Stimulated activated CD8-positive, alpha-beta memory T cell treated with anti-CD3 and anti-CD28 coated beads, Interleukin-4, amount 100 ng/mL, for 24 hours (primary cell): ENCODE data around the gene BTBD9.
"Not testable (repeated sequence)": the region's sequence is repeated elsewhere in the genome, so short reads cannot be mapped to it uniquely, and the experiment has no call there.

Experiments used
- DNase-seq: peaks from one replicate; pipeline ENCODE4 v3.0.0-alpha.2; 2020; ENCODE audit warnings: low read depth

The BTBD9 gene

DNA sequence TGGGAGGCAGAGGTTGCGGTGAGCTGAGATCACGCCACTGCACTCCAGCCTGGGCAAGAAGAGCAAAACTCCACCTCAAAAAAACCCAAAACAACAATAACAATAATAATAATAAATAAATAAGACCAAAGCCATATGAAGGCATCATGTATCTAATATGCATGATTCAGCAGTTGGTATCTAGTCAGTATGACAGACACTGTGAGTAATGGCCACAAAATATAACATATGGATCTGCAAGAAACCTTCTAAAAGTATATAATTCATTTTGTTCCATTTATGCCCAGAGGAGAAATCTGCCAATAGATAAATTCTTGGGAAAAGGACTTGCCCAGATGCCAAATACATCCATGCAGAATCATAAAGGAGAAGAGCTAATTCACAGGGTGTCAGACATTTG is 252.3 kb downstream of the BTBD9 start:
- no peak for DNase-seq

DNA sequence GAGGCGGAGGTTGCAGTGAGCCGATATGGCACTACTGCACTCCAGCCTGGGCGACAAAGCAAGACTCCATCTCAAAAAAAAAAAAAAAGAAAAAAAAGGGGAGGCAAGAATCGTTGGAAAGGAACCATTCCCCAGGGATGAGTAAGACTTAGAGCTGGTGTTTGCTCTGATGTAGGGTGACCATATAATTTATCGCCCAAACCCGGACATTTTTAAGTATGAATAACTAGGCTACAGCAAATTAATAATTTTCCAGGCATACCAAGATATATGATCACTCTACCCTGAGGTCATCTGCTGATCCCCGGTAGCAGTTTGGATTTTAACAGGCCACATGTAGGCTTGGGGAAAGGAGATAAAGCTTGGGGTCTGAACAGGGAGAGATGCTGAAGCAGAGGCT is 260.9 kb downstream of the BTBD9 start:
- DNase-seq: no peak

DNA sequence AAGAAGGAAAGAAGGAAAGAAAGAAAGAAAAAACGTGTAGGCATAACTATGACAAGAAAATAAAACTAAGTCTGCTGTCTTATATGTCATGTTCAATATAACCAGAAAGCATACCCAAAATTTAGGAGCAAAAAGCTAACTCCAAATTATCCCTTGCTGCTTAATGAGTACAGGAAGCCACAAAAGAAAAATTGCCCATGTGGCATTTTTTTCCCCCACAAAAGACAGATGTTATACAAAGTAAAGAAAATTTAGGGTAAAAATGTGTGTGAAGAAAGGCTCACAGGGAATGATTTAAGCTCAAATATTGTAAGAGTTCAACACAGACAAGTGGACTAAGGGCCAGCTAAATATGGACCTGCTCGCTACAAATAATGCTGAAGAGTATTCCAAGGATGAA is 263.8 kb downstream of the BTBD9 start:
- DNase-seq: no peak

DNA sequence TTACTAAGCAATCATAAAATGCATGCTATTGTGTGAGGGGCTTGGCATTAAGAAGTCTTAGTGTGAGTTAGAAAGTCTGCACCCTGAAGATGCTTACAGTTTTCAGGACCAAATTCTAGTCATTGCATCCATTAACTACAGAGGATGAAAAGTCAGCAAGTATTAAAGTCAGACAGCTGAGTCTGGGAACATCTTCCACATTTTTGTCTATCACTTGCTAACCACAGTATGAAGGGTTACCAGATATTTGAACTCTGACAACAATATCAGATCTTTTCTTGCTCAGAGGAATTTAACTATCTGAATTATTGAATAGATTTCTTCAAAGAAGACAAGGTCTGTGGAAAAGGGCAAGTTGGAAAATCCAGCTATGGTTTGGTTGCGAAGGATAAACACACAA is 264.4 kb downstream of the BTBD9 start:
- no peak for DNase-seq

DNA sequence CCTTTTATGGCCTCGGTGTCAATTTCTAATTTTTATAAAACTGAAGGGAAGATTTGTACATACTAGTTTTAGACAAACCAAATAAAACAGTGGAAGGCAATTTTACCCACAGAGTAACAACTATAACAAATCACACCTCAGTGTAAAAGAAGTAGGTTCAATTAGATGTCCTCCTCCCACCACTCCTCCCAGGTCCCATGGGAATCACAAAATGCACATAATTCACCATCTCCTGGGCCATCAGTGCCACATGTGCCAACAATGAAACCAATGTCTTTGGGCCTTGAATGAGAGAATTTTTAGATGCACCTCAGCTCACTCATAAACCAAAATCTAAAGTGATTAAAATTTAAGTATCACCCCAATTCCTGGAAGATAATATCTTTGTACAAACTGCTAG is 267.8 kb downstream of the BTBD9 start:
- no peak for DNase-seq

DNA sequence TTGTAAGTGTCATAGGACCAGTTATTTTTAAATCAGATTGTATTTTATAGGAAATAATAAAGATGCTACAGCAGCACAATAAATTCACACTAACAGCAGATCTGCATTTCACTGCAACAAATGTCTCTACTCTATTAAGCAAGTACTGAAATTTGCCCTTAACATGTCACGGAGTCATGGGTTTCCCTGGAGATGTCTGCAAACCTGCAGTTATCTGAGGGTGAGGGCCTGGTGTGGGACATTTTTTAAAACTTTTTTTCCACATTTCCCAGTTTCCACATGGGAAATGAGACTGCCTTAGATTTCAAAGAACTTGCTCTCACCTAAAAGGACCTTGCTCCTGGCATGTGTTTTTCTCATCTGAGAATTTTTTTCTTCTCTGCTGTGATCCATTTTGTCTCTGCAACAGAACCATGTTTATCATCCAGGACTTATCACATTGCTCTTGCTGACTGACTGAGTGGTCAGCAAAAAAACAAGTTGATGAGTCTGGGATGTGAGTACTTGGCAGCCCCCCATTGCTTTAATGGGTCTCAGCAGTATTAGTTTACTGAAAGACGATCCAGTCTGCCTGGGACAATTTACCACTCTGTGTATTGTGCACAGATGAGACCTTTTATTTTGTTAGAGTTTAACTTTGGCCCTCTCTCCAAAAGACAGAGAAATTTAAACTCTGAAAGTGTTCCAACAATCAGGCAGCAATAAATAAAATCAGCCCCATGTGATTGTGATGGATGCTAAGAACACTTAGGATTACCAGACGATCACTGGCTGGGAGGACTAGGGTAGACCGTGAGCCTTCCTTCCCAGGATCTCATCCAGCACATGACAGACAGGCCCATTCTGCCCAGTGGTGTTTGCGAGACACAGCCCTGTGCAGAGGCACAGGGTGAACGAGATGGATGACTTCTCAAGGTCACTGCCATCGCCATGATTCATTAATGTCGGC is 268.8 kb downstream of the BTBD9 start:
- DNase-seq: no peak

DNA sequence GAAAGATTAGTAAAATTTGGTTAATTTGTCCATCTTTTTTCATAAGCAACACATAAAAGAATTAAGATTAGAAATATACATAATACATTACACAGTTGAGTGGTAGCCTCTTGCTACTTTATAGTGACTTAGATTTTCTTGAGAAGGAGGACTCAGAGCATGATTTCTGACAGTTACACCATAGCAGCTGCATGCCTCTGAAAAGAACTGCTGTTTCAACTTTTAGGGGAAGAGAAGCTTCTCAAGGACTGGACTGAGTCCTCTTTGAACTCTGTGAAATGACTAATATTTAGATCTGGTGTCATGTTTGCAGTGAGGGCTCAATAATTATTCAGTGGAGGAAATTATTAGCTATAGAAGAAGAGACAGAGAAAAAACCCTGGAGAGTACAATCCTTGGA is 272.5 kb downstream of the BTBD9 start:
- no peak for DNase-seq

DNA sequence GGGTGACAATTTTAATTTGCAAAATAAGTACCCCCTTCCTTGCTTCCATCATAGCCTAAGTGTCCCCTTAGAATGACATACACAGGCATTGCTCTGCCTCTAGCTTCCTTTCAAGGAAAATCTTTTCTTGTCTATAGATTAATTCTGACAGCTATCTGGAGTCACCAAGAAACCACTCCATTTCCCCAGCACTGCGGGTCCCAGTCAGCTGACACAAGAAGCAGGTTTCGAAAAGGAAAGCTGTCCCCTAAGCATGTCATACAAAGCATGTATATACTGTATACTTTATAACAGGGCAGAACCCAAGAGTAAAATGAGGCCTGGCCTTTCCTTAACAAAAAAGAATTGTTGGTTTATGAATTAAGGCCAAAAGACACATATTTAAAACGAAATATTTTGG is 273.5 kb downstream of the BTBD9 start:
- no peak for DNase-seq

DNA sequence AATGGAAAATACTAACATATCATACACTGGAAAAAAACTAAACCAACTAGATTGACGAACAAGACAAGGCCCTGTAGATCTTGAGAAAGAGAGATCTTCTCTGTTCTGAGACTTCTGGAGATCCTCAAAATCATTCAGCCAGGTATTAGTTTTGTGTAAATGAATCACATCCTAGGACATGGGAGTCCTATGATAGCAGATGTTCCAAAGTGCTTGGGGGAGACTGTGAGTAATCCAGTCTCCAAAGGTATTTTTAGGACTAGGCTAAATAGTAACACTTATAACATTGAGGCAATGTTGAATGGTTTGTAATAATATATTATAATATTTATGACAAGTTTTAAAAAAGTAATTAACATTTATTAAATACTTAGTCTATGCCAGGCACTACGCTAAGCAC is 275.0 kb downstream of the BTBD9 start:
- DNase-seq: no peak

DNA sequence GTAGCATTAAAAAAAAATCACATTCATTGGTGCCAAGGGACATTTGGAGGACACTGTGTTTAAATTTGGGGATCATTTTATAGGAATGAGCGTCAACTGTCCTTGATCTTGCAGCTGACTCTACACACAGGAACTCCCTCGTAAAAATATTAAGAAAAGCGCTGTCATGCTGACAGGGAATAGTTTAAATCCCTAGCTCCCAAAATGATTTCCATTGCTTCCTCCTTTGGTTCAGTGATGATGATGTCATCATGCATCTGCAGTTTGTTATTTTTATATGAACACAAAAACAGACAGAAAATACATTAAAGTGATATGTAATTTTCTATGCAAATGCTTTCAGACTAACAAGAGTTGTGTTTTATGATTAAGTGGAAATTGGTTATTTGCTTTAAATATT is 275.6 kb downstream of the BTBD9 start:
- no peak for DNase-seq

DNA sequence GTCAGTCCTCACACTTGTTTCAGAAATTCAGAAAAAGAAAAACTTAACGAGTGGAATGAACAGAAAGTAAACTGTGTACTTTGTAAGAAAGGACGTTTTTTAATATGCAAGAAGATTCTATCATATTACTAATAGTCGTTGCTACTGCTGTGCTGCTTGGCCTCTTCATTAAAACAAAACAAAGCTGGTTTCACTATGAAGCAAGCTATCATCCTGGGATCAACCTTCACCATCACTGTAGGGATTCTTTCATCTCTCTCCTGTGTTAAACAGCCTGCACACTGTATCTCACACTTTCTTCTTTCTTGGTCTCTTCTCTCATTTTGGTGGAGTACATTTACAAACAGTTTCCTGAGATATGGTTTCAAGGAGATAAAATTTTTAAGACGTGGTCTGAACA is 284.2 kb downstream of the BTBD9 start:
- no peak for DNase-seq

DNA sequence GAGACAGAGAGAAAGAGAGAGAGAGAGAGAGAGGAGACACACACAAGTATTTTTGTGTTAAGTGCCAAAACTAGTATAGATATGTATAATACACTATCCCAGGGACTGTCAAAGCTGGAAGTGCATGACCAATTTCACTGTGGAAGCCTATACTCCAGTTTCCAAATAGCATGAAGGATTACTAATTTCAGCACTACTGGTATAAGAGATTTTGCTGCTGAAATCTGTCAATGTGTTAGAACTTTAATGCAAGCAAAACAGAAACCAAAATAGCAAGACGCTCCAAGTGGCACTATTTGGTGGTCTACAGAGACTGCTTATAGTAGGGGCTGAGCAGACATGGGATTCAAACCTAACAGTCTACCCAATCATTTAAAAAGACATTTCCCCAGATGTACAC is 284.8 kb downstream of the BTBD9 start:
- DNase-seq: no peak

DNA sequence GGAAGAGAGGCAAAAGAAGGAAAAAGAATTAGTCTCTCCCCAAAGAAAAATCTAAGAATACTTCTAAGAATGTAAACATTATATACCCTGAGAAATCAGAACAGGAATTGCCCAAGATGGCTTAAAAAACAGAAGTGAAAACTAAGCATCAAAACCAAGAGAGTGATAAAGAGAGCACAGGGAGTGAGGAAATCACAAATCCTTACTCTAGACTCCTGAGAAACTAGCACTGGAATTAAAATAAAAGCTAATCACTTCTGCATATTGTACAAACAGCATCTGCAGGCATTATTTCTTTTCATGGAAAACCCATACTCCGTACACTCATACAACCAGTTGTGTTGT is 285.7 kb downstream of the BTBD9 start:
- DNase-seq: no peak

DNA sequence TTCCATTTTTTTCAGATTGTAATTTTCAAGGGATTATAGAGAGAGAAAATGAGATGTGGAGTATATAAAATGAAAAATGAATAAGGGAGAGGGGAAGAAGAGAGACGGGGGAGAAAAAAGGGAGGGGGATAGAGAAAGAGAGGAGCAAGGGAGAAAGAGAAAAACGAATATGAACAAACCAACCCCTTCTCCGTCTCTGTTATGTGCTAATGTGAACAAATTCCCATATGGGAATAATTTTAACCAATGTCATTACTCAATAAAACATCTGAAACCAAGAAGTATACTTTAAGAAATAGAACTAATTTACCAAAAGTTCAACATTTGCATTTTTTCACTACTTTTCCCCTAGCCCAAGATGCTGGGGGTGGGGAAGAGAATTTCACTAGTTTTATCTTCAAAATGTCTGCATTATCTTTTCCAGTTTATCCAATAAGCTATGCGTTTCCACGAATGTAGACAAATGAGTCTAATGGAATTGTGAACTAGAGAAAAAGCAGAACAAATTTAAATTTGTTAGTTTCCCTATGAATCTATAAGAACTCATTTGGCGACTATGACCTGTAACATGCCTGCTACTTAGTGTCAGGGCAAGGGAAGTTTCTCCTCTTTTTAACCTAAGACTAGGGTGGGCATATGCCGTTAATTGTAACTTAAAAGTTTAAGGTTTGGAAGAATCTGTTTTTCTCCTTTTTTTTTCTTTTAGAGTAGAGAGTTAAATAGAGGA is 286.3 kb downstream of the BTBD9 start:
- DNase-seq: no peak

DNA sequence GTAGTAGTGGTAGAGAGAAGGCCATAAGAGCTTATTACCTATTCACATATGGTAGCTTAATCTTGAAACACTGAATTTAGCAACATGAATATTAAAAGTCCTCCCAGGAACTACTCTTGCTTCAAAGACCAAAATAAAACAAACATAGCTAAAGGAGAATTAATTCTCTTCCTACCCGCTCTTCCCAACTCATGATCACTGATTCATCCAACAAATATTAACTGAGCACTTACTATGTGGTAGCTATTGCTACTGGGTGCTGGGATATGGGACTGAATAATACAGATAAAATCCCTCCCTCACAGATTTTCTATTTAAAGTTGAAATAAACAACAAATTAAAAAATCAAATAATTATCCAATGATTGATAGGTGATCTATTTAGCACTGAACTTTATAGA is 287.1 kb downstream of the BTBD9 start:
- no peak for DNase-seq

DNA sequence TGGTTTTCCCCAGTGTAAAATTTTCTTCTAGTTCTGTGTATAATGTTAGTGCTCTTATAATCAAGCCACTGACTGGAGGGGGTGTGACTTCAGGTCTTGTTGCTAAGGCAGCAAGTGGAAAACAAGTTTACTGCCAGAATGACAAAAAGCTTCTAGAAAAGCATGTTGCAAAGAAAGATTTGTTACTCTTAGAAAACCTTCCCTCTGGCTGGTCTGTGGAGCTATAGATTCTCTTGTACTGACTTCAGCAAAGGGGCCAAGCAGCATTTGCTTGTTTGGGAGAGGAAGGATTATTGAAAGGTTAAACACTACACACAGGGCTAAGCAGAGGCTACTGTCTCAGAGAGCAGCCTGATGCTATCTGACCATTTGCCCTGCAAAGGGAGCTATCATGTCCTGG is 288.8 kb downstream of the BTBD9 start:
- DNase-seq: no peak

DNA sequence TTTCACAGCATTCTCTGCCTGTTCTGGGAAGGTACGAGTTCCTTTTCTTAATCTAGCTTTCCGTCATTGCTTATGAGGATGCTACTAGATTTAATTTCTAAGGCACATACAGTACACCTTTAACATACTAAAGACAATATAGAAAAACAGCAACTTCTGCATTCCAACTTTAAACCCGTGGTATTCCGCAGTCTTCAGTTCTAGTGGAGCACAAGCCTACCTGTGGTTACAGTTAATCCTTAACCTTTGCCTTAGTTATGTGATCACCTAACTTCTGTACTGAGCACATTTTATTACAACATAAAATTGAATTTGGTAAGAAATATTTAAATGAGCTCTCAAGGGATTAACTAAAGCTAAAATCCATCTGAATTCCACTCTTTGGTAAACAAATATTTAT is 289.5 kb downstream of the BTBD9 start:
- no peak for DNase-seq

DNA sequence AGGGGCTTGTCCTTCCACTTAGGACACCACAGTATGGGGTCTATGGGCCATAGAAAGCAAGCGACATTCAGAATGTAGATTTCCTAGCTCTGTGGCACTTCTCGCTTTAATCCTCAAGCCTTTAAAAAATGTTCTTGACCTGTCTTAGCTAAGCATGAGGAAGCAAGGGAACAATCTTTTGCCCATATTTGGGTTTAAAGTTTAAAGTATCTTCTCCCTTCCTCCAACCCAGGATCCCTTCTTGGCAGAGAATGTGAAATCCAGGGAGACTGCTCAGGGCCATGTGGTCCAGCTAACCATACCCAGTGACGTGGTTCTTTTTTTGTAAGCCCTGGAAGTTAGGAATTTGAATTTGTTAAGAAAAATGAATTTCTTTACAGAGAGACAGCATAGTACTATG is 289.9 kb downstream of the BTBD9 start:
- no peak for DNase-seq

DNA sequence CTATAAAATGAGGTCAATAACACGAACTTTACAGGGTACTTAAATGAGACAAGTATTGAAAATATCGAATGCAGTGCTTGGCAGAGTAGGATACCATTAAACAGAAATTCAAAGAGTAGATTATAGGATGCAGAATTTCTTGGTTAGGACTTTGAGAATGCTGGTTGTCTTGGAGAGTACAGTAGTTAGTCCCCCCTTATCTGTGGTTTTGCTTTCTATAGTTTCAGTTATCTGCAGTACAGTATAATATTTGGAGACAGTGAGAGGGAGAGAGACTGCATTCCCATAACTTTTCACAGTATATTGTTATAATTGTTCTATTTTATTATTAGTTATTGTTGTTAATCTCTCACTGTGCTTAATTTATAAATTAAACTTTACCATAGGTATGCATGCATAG is 290.5 kb downstream of the BTBD9 start:
- DNase-seq: no peak

DNA sequence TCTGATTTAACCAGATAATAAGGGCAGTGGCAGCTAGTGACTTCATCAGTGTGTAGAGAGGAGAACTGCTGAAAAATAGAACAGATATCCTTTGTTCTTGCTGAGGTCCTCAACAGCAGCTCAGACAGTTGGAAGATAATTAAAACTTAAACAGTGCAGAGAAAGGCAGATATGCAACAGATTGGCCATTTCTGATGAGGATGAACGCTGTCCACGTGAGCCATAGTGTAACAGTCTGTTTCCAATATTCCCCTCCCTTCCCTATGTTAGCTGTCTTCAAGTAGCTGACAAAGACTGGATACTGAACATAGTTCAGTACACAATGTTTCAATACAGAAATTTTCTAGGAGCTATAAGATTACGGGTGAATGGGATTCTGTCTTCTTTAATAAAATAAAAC is 291.4 kb downstream of the BTBD9 start:
- DNase-seq: no peak

DNA sequence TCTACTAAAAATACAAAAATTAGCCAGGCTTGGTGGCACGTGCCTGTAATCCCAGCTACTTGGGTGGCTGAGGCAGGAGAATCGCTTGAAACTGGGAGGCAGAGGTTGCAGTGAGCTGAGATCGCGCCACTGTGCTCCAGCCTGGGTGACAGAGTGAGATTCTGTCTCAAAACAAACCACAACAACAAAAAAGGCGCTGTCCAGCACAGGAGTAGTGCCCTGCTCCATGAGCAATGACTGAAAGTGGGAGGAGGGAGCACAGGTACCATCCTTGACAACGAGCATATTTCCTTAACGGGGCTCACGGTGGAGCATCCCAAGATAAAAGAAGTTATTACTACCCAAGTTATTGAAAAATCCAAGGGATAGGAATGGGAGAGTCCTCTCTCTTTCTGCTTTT is 291.9 kb downstream of the BTBD9 start:
- DNase-seq: not testable (repeated sequence)

DNA sequence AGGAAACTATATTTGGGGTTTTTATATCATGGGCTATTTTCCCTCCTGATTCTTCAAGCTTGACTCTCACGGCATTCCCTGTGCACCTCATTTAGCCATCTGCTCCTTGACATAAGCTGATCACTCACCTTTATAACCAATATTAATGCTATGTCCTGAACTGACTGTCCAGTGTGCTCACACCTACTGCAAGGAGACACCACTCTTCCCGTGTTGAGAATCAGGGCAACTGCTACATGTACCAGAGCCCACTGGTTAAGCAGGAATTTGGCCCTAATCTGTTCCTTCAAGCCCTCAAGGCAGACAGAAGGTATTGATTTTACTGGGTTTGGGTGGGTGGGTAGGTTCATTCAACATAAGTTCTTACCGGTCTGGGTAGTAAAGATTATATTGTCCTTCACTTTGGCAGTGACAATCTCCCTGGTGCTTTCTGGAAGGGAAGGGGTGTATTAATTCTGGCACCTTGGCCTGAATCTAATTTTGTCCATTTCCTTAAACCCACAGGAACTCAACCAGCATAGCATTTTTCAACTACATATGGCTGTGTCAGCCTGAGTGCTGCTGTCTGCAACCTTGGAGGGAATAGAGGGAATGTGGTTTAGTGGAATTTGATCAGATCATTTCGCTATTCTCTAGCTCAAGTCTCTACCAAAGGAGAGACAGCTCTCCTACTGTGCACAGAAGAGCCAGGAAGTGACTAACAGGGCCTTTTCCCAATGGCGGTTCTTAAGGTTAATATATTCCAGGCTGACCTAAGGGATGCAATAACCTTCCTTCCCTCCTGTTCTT is 293.2 kb downstream of the BTBD9 start:
- DNase-seq: no peak

DNA sequence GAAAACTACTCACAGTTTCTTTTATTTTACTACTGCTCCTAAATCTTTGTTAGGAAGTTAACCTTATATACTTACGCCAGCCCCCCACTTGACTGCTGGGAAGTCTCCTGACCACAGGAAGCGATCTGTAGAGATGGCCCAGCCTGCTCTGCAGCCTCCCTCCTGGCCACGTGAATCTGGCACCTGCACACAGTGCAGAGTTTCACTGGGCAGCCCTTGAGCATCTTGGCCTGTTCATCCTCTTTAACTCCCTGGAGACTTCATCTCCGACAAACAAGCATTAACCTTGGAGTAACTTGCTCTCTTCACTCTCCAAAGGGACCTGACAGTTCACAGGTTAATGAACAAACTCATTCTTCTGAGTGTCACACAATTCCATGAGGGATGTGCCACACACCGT is 294.1 kb downstream of the BTBD9 start:
- DNase-seq: no peak
